ENCODE results near the gene NRP2. TPM values are rescaled to one million over a fixed set of nuclear protein-coding genes. Genes with fewer than 3 reads are reported as not detected.

The NRP2 gene
- total RNA-seq, 6 donors from 2014 or later = 61.4 to 99.4 (median 71.8) TPM

DNA sequence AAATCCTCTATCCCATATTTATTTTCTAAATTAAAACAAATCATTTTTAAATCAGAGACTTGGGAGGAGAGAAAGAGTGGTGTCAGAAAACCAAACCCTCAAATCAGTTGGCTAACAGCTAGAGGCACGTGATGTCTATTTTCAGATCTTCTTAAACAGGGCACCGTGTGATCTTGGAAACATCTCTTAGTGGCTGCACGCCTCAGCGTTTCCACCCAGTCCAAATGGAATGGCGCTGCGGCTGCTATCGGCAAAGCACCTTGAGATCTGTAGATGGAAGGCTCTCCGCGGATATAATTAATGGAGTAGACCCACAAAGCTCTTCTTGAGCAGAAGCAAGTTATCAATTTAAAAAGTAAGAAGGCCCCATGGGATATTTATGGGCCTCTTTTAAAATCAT is 50.0 kb downstream of the NRP2 start:
- no peak overlapping the region for H3K27ac ChIP-seq
- H3K4me1 ChIP-seq = peaks cover 3 to 21% (median 9%) of the 10 kb centered on the region in 4 donors
- no peaks in the 10 kb centered on the region for H3K27me3 ChIP-seq
- H3K9me3 ChIP-seq = no peaks in the 10 kb centered on the region
- DNase-seq (no peak), ATAC-seq (ENCODE audit: low FRiP score in 2 of 2) (no peak)
- peaks cover 0 to 33% (median 25%) of the 10 kb centered on the region in 4 donors for H3K36me3 ChIP-seq
- H3K4me3 ChIP-seq = no peak overlapping the region
- WGBS, 2 donors = 92 to 96% methylated on average over 9 of the region's 9 CpGs
- no peak for TF ChIP-seq POLR2A (IDR thresholded peaks at IDR 0.05)

DNA sequence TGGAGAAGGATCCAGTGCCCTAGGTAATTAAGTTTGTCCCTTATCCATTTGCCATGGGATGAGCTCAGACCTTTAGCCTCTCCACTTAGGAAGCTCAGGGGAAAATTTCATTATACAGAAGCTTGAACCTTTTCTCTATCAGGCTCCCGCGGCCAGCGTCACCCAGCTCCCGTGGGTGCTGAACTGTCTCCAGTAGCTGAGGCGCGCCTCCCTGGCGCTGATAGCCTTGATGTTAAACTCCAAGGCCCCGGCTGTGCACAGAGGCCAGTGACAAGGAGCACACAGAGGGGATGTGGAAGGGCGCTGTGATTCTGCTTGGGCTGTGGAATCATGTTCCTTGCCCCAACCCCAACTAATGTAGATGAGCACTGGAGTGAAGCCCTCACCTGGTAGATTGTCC is 50.8 kb downstream of the NRP2 start:
- Histone ChIP-seq H3K9me3 (no peaks in the 10 kb centered on the region), H3K27ac (peak overlapping the region in 2 of 4 donors; percentile 3 to 37), H3K4me3 (no peak overlapping the region), H3K36me3 (peaks cover 0 to 29% (median 19%) of the 10 kb centered on the region in 4 donors), H3K4me1 (peaks cover 3 to 21% (median 9%) of the 10 kb centered on the region in 4 donors), H3K27me3 (no peaks in the 10 kb centered on the region)
- 99 to 100% methylated on average over 7 to 9 of the region's 9 CpGs for WGBS, 2 donors
- ATAC-seq (ENCODE audit: low FRiP score in 2 of 2) = no peak
- DNase-seq = peak in 1 of 2 donors; percentile 56
- TF ChIP-seq EP300 (IDR thresholded peaks at IDR 0.05) (no peak), POLR2AphosphoS5 (IDR thresholded peaks at IDR 0.05) (no peak), POLR2A (IDR thresholded peaks at IDR 0.05) (no peak)
- TF ChIP-seq, protein P1, sequence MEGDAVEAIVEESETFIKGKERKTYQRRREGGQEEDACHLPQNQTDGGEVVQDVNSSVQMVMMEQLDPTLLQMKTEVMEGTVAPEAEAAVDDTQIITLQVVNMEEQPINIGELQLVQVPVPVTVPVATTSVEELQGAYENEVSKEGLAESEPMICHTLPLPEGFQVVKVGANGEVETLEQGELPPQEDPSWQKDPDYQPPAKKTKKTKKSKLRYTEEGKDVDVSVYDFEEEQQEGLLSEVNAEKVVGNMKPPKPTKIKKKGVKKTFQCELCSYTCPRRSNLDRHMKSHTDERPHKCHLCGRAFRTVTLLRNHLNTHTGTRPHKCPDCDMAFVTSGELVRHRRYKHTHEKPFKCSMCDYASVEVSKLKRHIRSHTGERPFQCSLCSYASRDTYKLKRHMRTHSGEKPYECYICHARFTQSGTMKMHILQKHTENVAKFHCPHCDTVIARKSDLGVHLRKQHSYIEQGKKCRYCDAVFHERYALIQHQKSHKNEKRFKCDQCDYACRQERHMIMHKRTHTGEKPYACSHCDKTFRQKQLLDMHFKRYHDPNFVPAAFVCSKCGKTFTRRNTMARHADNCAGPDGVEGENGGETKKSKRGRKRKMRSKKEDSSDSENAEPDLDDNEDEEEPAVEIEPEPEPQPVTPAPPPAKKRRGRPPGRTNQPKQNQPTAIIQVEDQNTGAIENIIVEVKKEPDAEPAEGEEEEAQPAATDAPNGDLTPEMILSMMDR (IDR thresholded peaks at IDR 0.05) = no peak

DNA sequence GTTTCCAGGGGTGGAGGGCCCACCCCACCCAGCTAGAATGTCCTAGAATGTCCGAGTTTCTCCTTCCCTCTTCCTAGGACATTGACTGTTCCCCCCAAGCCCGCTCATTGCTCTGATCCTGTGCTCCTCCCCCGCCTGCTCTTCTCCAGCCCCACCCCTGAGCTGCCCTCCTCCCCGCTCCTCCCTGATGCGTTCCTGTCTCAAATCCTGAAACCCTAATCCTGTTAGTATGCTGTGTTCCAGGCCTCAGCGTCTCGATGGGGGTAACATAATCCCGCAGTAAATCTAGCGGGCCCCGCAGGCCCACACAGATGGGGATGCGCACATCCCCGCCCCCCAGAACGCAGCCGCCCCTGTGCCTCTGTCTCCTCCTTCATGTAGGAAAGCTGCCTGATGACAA is 51.3 kb downstream of the NRP2 start:
- DNase-seq (peak in 1 of 2 donors; percentile 52), ATAC-seq (ENCODE audit: low FRiP score in 2 of 2) (no peak)
- H3K4me1 ChIP-seq = peaks cover 3 to 21% (median 9%) of the 10 kb centered on the region in 4 donors
- peaks cover 0 to 26% (median 14%) of the 10 kb centered on the region in 4 donors for H3K36me3 ChIP-seq
- H3K27me3 ChIP-seq = no peaks in the 10 kb centered on the region
- WGBS, 2 donors = 93 to 94% methylated on average over 14 of the region's 14 CpGs
- H3K4me3 ChIP-seq = no peak overlapping the region
- TF ChIP-seq, protein P1 (IDR thresholded peaks at IDR 0.05) = no peak
- TF ChIP-seq POLR2A (IDR thresholded peaks at IDR 0.05) (no peak), POLR2AphosphoS5 (IDR thresholded peaks at IDR 0.05) (no peak), EP300 (IDR thresholded peaks at IDR 0.05) (no peak)
- H3K9me3 ChIP-seq = no peaks in the 10 kb centered on the region
- H3K27ac ChIP-seq = peak overlapping the region in 2 of 4 donors; percentile 3 to 37

DNA sequence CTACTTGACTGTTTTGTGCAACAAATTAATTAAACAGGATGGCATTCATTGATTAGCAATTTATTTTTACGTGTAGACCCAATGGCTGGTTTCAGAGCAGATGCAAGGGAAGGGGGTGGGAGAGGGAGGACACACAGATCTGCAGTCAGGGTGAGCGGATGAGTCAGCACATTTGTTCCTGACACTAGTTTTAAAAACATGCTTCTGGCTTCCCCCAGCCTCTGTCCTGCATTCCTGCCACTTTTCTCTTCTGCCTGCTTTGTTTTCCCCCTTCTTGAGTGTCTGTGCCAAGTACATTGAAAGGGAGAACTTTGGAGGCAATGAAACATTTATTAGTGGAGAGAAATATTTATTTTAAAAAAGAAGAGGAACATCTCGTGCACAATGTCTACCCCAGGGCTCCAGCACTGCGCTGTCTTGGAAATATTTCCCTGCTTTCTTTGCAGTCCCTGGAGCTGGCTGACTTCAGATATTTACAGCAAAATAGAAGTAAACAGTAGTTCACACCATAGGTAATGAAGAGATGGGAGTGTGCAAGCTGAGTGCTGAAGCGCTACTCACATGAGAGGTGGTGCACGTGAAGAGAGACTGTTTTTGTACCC is 52.2 kb downstream of the NRP2 start:
- ATAC-seq (ENCODE audit: low FRiP score in 2 of 2) = peak in 1 of 2 donors; percentile 73
- no peaks in the 10 kb centered on the region for H3K9me3 ChIP-seq
- H3K27ac ChIP-seq = peak overlapping the region in 1 of 4 donors; percentile 37
- peaks cover 3 to 21% (median 9%) of the 10 kb centered on the region in 4 donors for H3K4me1 ChIP-seq
- no peak for DNase-seq
- TF ChIP-seq POLR2AphosphoS5 (IDR thresholded peaks at IDR 0.05) = no peak
- TF ChIP-seq, protein P1 (IDR thresholded peaks at IDR 0.05) = no peak
- no peak for TF ChIP-seq EP300 (IDR thresholded peaks at IDR 0.05)
- no peak for TF ChIP-seq POLR2A (IDR thresholded peaks at IDR 0.05)
- WGBS, 2 donors = 66 to 68% methylated on average over 6 of the region's 6 CpGs
- H3K27me3 ChIP-seq = no peaks in the 10 kb centered on the region
- H3K36me3 ChIP-seq = peaks cover 0 to 17% (median 11%) of the 10 kb centered on the region in 4 donors
- H3K4me3 ChIP-seq = no peak overlapping the region

DNA sequence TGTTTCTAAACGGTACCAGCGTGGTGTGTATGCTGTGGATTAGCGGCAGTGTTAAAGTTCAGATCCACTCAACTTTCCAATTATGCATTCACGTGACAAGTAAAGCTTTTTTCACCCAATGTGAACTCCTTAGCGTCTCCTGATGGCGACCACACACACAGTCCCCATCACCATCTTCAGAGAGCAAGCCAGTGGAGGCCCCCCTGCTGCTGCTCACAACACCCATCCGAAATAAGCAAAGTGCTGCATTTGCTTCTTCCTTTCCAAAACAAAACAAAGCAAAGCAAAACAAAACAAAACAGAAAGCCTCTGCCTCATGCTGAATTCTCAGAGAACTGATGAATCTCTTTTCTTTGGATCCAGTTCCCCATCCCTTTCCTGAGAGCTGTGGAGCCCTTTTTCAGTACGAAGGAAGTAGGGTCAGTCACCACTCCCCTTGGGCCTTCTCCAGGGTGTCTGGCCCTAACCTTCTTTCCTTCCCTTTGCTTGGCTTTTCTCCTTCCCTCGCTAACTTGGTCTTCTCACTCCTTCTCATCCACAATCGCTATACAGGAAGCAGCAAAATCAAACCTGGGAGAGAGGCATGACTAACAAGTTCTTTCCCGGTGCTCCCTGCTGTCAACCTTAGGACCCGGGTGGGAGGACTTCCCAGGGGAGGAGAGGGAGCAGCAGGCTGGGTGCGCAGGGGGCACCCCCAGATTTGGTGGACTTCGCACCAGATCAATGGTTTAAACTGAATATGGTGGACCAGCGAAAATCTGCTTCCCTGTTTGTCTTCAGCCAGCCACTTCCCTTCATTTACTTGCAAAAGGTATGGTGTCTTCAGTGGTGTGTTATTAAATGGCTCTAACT is 56.0 kb downstream of the NRP2 start:
- TF ChIP-seq POLR2AphosphoS5 (IDR thresholded peaks at IDR 0.05) = no peak
- TF ChIP-seq POLR2A (IDR thresholded peaks at IDR 0.05) = no peak
- TF ChIP-seq, protein P1 (IDR thresholded peaks at IDR 0.05) = no peak
- TF ChIP-seq EP300 (IDR thresholded peaks at IDR 0.05) = no peak
- 75 to 78% methylated on average over 15 of the region's 15 CpGs for WGBS, 2 donors
- no peak for ATAC-seq (ENCODE audit: low FRiP score in 2 of 2)
- Histone ChIP-seq H3K4me1 (peaks cover 0 to 8% (median 4%) of the 10 kb centered on the region in 4 donors), H3K27ac (no peak overlapping the region), H3K4me3 (no peak overlapping the region), H3K36me3 (peaks cover 15 to 37% (median 25%) of the 10 kb centered on the region in 4 donors), H3K27me3 (no peaks in the 10 kb centered on the region), H3K9me3 (no peaks in the 10 kb centered on the region)
- peak in 1 of 2 donors; percentile 6 for DNase-seq

Data from upper lobe of left lung (tissue), 6 donors.